Stimulated activated CD8-positive, alpha-beta memory T cell treated with anti-CD3 and anti-CD28 coated beads, Interleukin-7, amount 100 ng/mL, for 24 hours (primary cell): ENCODE measurements around the gene ACSF3.
"Not testable (repeated sequence)": the region's sequence is repeated elsewhere in the genome, so short reads cannot be mapped to it uniquely, and the experiment has no call there.

Experiments used
- DNase-seq: peaks from one replicate; pipeline ENCODE4 v3.0.0-alpha.2; 2020; ENCODE audit warnings: low read depth

Gene ACSF3

DNA sequence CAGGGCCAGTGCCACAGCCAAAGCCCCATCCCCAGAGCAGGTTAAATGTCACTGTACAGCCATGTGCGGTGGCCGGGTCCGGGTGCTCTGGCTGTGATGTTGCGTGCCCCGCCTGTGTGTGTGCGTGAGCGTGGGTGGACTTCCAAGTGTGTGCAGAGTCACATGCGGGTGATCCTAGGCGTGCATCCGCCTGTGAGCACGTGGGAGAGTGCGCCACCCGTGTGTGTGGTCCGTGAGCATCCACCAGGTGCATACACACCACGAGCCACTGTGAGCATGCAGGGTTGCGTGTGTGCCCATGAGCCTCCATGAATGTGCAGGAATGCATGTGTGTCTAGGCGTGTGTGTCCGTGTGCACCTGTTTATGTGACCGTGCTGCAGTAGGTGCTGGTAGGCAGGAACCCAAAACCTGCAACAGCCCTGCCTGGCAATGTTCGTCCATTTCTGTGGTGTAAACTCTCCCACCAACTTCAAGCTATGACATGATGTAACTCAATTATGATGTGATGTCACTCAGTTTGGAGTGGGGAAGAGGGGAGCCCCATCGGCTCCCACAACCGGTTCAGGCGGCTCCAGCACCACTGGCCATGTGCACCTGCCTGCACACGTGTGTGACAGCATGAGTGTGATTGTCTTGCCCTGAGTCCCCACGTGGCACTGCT is 37.6 kb upstream of the ACSF3 start:
- no peak for DNase-seq

DNA sequence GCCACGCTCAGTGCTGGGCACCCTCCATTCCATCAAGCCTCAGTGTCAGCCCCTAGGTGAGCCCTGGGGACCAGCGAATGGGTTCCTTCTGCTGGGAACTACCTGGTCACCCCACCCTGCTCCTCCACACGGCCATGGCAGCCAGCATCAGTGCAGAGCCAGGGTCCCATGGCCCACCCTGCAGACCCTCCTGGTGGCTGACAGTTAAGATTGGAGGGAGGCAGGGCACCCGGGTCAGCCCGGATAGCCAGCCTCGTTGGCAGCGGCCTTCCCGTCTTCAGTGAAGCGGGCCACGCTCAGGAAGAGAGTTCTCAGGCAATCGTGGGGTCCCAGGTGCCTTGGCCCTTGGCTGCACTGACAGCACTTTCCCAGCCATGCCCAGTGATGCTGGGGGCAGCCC is 37.1 kb upstream of the ACSF3 start:
- DNase-seq, result no peak

DNA sequence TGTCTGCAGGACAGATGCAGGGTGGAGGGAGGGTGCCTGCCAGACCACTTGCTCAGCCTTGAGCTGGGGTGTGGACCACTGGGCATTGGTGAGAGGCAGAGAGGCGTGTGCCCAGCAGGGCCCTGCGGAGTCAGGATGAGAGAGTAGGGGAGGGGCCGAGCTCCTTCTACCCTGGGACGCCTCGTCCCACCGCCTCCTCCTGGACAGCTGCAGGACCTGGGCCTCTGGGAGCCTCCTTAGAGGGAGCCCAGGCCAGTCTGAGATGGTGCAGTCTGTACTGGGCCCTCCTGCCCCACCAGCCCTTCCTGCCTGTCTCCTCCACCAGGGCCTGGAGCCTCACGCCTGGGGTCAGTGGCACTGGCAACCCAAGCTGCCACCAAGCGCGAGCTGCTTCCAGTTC is 35.9 kb upstream of the ACSF3 start:
- no peak for DNase-seq

DNA sequence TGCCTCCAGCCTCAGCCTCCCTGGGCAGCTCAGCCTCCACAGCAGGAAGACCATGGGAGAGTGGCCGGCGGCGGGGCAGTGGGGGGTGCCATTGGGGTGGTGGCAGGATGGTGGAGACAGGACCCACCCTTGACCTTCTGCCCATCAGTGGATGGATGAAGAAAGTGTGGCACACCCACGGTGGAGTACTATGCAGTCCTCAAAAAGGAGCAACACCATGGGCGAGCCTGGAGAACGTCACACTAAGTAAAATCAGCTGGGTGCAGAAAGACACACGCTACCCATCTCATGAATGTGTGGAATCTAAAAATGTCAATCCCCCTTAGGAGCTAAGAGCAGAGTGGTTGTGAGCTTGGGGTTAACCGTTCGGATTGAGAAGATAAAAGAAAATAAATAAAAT is 34.8 kb upstream of the ACSF3 start:
- DNase-seq, result no peak

DNA sequence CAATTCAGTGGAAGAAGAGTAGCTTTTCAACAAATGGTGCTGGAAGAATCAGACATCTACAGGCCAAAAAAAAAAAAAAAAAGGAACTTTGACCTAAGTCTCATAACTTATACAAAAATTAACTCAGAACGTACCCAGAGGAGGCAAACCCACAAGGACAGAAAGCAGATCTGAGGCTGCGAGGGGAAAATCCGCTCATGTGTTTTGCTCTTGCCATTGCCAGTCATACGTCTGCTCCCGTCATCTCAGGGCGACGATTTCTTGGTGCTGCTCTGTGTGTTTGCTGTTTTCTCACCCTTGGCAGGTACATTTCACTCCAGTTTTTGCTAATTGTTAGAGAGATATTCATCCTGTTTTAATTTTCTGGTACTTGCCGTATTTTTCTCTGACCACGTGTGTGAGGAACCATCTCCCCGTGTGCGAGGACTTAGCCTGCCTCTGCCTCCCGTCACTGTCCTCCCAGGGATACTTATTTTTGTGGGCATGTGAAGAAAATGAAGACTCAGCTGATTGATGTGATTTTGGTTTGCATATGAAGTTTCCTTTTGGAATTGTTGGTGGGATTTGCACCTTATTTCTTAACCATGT is 33.4 kb upstream of the ACSF3 start:
- DNase-seq, result no peak

DNA sequence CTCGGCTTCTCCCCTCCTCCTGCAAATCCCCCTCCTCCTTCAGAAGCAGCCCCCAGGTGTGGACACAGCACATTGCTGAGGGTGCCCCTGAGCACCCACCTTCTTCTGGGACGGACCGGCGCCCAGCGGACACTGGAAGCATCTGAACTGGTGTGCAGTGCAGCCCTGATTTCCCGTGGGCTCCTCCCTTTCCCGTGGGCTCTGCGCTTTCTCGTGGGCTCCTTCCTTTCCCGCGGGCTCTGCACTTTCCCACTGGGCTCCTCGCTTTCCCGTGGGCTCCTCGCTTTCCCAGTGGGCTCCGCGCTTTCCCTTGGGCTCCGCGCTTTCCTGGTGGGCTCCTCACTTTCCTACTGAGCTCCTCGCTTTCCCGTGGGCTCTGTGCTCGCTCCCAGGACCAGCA is 32.6 kb upstream of the ACSF3 start:
- no peak for DNase-seq

DNA sequence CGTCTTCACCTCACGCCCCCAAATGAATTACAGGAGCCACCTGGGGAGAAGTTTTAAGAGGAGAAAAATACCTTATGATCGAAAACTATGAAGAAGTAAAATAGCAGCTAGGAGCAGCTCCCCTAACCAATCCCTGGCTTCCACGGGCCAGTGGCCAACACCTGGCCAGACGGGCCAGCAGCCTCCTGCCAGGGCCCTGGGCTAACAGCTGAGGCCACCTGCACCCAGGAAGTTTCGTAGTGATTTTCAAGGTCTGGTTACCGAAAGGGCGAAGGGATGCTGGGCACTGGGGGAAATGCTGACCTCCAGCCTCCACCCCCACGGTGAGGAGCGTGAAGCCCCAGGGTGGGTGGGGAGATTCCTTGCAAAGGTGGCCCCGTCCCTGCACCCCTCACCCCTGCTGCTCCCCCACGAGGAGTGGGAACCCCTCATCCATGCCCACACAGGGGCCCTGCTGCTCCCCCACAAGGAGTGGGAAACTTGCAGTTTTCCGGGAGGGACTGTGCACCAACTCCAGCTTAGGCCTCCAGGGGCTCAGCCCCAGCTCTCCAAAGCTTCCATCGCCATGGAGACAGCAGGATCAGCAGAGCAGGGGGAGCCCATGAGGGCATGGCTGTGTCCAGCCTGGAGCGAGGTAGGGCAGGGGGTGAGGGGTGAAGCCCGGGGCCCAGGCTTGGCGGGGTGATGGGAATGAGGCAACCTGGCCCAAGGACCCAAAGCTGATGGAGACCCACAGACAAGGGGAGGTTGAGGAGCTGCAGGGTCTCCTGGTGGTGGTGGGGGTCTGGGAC is 31.9 kb upstream of the ACSF3 start:
- no peak for DNase-seq

DNA sequence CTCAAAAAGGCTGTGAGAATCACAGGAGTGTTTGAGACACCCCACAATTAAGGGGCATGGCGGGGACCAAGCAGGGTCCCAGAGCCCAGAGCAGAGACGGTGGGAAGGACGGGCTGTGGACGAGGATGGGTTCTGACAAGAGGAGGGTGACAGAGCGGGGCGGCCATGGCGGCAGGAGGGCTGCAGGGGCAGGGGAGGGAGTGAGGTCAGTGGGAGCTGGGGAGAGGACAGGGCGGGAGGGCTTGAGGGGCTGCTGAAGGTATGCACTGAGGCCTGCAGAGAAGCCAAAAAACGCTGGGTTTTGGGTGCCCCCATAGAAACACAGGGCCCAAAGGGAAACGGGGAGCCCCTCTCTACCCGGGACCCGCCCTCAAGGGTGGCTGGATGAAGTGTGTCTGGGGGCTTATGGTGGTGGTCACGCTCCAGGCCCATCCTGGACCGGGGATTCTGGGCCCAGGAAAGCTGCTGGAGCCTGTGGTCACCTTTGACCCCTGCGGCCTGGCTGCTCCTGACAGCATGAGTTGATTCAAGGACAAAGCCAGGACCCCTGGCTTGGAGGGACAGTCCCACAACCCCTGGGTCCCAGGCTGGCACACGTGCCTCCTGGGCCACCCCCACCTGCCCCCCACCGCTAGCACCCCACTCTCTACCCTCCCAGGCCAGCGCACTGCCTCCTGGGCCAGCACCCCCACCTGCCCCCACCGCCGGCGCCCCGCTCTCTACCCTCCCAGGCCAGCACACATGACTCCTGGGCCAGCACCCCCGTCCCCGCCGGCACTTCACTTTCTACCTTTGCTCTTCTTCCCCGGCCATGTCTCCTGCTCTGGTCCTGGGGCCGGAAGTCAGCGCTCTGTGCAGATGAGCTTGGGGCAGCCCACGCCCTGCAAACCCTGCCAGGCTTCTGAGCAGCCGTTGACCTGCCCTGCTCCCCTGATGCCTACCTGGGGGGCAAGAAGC is 31.0 kb upstream of the ACSF3 start:
- no peak for DNase-seq

DNA sequence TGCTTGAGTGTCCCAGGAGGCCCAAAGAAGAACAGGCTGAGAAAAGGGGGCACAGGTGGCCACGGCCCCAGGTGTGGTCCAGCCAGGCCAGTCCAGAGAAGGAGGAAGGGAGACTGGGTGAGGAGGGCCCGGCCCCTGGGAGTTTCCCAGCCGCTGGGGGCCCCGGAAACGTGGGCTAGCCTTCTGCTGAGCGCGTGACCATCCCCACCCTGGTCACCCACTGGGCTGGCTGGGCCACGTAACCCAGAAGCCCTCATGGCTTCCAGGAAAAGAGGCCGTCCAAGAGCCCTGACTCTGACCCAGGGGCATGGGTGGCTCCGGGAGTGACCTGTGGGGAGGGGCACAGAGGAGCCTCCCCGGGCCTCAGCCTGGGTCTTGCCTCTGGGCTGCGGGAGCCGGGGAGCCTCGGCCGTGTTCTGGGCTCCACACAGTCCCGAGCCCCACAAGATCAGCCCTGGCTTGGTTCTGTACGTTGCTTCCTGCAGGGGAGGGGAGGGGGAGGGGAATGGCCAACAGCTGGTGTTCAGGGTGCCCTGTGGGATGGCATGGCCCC is 29.8 kb upstream of the ACSF3 start:
- DNase-seq, result no peak

DNA sequence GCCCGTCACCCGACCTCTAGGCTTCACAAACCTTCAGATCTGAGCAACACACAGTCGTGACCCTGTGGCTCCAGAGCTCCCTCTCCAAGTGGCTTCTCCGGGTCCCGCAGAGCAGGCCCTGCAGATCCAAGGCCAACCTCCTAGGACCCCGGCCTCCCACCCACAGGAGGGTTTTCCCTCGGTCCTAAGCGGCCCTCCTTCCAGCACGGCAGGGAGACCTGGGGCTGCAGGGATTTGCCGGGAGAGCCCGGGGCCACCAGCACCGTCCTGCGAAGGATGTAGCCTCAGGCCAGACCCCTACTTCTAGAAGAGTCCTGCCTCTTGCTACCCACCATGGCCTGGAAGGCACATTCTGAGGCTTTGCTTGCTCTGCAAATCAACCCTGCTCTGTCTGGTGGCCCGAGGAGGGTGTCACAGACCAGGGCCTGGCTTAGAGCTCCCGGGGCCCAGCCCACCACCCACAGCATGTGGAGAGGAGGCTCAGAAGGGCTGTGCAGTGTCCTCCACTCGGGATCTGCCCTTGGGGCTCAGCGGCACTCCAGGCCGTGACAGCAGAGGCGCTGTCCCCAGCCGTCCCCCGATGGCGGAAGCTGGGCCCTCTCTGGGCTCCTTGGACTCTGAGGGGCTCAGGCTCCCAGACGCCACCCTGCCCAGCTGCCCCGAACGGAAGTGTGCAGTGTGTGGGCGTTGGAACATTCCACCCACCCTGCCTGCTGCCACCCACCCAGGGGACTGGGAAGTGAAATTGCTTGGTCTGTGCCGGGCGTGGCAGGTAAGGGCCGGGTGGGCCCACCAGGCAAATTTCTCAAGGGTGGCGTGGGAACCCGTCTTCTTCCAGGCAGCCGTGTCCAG is 28.8 kb upstream of the ACSF3 start:
- DNase-seq, result no peak

DNA sequence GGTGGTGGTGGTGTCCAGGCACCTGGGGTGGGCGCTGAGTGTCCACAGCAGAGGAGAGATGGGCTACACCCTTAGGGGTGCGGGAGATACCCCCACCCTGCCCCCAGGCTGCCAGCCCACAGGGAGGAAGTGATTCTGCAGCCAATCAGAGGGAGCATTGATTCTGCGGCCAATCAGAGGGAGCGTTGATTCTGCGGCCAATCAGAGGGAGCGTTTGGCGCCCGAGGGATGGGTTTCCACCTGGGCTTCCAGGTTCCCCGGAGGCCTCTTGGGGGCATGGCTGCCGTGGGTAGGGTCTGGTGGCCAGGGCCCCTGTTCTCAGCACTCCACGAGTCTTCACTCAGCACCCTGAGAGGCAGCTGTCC is 28.2 kb upstream of the ACSF3 start:
- no peak for DNase-seq

DNA sequence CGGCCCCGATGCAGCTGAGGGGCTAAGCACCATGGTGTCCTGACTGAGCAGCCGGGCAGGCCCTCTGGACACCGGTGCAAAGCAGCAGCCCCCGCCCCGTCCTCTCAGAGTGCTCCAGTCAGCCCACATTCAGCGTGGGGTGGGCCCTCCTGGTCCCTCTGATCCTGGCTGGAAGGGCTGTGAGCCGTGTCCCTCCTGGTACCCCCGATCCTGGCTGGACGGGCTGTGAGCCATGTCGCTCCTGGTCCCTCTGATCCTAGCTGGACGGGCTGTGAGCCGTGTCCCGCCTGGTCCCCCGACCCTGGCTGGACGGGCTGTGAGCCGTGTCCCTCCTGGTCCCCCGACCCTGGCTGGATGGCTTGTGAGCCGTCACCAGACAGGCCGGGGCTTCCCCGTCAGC is 26.9 kb upstream of the ACSF3 start:
- DNase-seq, result no peak

DNA sequence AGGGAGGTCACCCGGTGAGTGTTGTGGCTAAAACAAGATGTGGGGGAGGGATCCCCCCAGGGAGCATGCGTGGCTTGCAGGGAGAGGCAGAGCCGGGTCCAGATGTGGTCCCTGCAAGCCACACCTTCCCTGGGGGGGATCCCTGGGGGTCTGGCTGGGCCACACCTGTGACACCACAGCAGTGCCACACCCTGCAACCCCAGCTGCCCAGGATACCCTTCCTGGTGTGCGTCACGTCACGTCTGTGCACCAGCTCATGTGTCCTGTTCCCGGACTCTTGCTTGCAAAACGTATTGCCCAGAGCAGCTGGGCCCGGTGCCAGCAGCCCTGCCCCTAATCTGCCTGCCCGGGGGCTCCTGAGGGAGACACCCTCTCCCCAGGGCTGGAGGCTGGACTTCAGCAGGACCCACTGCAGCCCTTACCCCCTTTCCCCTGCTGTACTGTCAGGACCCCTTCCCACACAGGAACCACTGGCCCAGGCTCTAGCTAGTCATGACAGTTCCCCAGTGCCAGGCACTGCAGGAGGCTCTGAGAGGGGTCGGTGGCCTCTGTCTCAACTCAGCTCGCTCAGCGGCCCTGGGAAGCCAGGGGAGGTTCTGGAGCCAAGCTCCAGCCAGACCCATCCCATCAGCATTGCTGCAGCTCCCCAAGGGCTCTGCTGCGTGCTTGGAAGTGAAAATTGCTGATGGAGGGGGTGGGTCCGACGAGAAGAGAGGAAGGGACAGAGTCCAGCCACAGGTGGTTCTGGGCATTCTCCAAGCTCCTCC is 25.8 kb upstream of the ACSF3 start:
- DNase-seq, result no peak

DNA sequence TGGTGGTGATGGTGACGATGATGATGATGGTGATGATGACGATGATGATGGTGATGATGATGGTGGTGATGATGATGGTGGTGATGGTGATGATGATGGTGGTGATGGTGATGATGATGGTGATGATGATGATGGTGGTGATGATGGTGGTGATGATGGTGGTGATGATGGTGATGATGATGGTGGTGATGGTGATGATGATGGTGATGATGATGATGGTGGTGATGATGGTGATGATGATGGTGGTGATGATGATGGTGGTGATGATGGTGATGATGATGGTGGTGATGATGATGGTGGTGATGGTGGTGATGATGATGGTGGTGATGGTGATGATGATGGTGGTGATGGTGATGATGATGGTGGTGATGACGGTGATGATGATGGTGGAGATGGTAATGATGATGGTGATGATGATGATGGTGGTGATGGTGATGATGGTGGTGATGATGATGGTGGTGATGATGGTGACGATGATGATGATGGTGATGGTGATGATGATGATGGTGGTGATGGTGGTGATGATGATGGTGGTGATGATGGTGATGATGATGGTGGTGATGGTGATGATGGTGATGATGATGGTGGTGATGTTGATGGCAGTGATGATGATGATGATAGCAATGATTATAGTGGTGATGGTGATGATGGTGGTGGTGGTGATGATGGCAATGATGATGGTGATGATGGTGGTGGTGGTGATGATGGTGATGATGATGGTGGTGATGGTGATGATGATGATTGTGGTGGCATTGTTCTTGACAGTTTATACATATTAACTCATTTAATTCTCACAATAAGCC is 24.6 kb upstream of the ACSF3 start:
- DNase-seq, result not testable (repeated sequence)

DNA sequence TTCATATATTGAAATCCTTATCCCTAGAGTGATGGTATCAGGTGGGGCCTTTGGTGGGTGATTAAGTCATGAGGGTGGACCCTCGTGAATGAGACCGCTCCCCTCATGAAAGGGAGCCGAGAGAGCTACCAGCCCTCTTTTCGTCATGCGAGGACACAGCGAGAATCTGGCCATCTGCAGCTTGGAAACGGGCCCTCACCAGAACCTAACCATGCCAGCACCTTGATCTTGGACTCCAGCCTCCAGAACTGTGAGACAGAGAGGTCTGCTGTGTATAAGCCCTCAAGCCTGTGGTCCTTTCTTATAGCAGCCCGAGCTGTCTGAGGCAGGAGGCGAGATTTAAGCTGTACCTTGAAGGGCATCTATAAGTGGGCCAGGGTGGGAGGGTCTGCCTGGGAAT is 23.7 kb upstream of the ACSF3 start:
- DNase-seq, result no peak

DNA sequence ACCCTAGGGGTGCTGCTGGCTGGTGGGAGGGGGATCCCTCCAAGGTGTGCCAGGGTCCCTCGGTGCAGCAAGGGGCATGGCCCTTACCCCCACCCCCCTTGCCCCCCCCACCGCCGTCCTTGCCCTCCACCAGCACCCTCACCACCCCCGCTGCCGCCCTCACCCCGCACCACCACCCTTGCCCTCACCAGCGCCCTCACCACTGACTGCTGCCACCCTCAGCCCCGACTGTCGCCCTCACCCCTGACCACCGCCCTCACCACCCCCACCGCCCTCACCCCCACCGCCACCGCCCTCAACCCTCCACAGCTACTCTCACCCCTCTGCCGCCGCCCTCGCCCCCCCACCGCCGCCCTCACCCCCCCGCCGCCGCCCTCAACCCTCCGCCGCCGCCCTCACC is 23.1 kb upstream of the ACSF3 start:
- no peak for DNase-seq

DNA sequence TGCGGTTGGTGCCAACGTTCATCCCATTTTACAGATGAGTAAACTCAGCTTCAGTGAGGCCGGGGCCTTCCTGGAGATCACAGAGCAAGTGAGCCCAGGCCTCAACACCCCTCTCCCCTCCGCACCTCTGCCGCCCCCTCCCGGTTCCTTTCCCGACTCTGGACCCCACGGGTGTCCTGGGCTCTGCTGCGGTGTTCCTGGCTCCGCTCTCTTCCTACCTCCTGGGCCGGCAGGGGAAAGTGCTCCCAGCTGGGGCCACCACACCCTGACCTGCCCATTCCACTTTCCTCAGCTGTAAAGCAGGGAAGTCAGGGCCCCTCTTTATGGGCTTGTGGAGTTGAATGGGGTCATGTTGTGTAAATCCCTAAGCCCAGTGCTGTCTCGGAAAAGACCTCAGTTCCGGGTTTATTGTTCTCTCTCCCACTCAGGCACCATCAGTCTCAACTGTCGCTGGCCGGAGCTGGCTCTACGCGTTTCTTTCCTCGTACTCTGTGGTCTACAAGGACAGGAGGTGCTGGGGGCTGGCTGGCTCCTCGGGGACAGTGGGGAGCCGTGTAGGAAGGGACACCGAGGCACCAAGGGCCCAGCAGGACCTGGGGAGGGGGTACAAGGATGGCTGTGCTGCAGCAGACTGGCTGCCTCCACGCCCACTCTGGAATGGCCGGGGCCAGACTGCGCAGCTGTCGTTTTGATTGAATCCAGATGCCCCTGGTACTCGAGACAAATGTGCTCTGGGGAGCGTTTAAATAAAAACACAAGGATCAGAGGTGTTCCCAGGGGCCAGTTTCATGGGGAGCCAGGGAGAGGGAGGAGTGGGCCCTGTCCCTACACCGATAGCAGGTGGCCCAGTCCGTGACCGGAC is 21.7 kb upstream of the ACSF3 start:
- DNase-seq, result no peak

DNA sequence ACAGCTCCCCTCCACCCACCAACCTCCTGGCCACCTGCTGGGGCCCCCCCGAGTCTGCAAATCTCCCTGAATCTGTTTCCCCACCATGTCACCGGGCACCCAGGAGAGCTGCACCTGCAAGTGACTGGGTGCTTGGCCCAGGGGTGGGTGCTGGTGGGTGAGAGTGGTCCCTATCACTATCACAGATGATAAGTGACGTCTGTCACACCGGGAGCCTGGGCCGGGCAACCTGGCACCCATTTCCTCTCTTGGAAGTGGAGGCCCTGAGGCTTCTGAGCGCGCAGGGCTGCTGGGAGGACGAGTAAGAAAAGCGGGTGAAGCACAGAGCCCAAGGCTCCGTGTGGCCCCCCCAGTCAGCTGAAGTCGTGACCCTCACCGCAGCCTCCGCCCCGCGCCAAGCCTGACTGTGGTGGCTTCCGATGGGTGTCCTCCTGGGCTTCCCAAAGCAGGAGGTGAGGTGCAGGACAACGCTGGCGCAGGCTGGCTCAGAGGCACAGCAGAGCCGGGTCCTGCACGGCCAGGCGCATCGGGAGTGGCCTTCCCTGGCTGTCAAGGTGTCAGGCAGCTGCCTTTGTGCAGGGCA is 21.0 kb upstream of the ACSF3 start:
- DNase-seq, result no peak
